ENCODE results near the gene SERINC3. TPM values are rescaled to one million over a fixed set of nuclear protein-coding genes. Genes with fewer than 3 reads are reported as not detected.

The SERINC3 gene
- total and polyA plus RNA-seq, 2 experiments from 2014 or later, result 18.1 to 33.0 TPM

- TF ChIP-seq ZNF462 (CRISPR knock-in tag; IDR thresholded peaks at IDR 0.05), result no peak
- TF ChIP-seq ZNF114 (CRISPR knock-in tag; IDR thresholded peaks at IDR 0.05), result no peak
Measured at GRCh38 chr20:44491635-44492395, 30.1 kb downstream of the SERINC3 start (continued).

GRCh38 chr20:44489931-44490330, 31.9 kb downstream of the SERINC3 start:
- Histone ChIP-seq H3K36me3 (ENCODE audit: insufficient read depth) (peaks cover 23% of the 10 kb centered on the region; the same call in 1 of the 2 replicates), H3K4me3 (no peak overlapping the region), H4K20me1 (replicated peaks; ENCODE audit: insufficient read depth) (no peaks in the 10 kb centered on the region; the same call in 1 of the 2 replicates), H3K27me3 (ENCODE audit: insufficient read depth) (no peaks in the 10 kb centered on the region), H3K4me2 (no peak overlapping the region), H3K9me2 (ENCODE audit: insufficient read depth) (no peaks in the 10 kb centered on the region), H3K4me1 (ENCODE audit: insufficient read depth) (no peaks in the 10 kb centered on the region), H2AFZ (no peak overlapping the region), H3K79me2 (replicated peaks; ENCODE audit: insufficient read depth) (no peaks in the 10 kb centered on the region), H3K27ac (ENCODE audit: low read depth) (no peak overlapping the region), H3F3A (replicated peaks; ENCODE audit: low read depth) (no peaks in the 10 kb centered on the region)
- H3K9me3 Mint-ChIP-seq, result no peaks in the 10 kb centered on the region
- DNase-seq (ENCODE audit: low spot score), result no peak
- no peak overlapping the region for H3K4me3 Mint-ChIP-seq
- H3K27me3 Mint-ChIP-seq (ENCODE audit: insufficient read depth, low read depth, poor library complexity), result no peaks in the 10 kb centered on the region
- no peak overlapping the region for H3K27ac Mint-ChIP-seq
- no peak for ATAC-seq
- peaks cover 32% of the 10 kb centered on the region for H3K36me3 Mint-ChIP-seq (ENCODE audit: low read depth)
- H3K4me1 Mint-ChIP-seq, result no peaks in the 10 kb centered on the region
- no peak for TF ChIP-seq POLR2AphosphoS5 (IDR thresholded peaks at IDR 0.05; ENCODE audit: low read depth)
- TF ChIP-seq ETS1 (IDR thresholded peaks at IDR 0.05), result no peak
- TF ChIP-seq STAT1 (IDR thresholded peaks at IDR 0.05; ENCODE audit: unreplicated experiment), result no peak
- TF ChIP-seq REST (IDR thresholded peaks at IDR 0.05; ENCODE audit: unreplicated experiment), result no peak
- TF ChIP-seq JUNB (IDR thresholded peaks at IDR 0.05; ENCODE audit: unreplicated experiment), result no peak
- TF ChIP-seq NANOG (IDR thresholded peaks at IDR 0.05; ENCODE audit: borderline replicate concordance), result no peak
- no peak for TF ChIP-seq EZH2 (IDR thresholded peaks at IDR 0.05; ENCODE audit: low read depth, unreplicated experiment)

Data from GM23338 (cell line).